HG02943 (cell line): ENCODE results near the gene EID2.

Experiments used
- ATAC-seq: cut with Tn5 transposase; IDR thresholded peaks from one replicate; pipeline ENCODE4 v1.9.1; 2021; ENCODE audit warnings: mild to moderate bottlenecking, low read depth, moderate library complexity; ENCODE audit not compliant: unreplicated experiment

The EID2 gene

GRCh38 chr19:39506944-39507714 lies 32.8 kb downstream of the EID2 start:
- no peak for ATAC-seq

- no peak for ATAC-seq
These were observed 33.4 kb downstream of the EID2 start for GRCh38 chr19:39506598-39506943.

- no peak for ATAC-seq
These were observed 37.1 kb downstream of the EID2 start for GRCh38 chr19:39502640-39503417.

GRCh38 chr19:39501340-39501739 lies 38.6 kb downstream of the EID2 start:
- ATAC-seq = no peak

GRCh38 chr19:39500543-39500942 lies 39.4 kb downstream of the EID2 start:
- no peak for ATAC-seq

GRCh38 chr19:39499932-39500331 lies 40.0 kb downstream of the EID2 start:
- ATAC-seq = no peak

- no peak for ATAC-seq
These were observed 40.9 kb downstream of the EID2 start, which contains the start of gene DLL3 for GRCh38 chr19:39498798-39499642. TSS of gene DLL3 (plus strand) at chr19:39498947. CDS start at chr19:39498975, 28 bp downstream.

- no peak for ATAC-seq
These were observed 41.8 kb downstream of the EID2 start for GRCh38 chr19:39497996-39498797.

- no peak for ATAC-seq
These were observed 42.3 kb downstream of the EID2 start for GRCh38 chr19:39497701-39497995.

GRCh38 chr19:39496063-39496462 lies 43.9 kb downstream of the EID2 start:
- no peak for ATAC-seq

- ATAC-seq = no peak
These were observed 45.3 kb downstream of the EID2 start for GRCh38 chr19:39494661-39495060.

GRCh38 chr19:39492788-39493187 lies 47.2 kb downstream of the EID2 start:
- no peak for ATAC-seq

- no peak for ATAC-seq
These were observed 47.7 kb downstream of the EID2 start for GRCh38 chr19:39492225-39492624.

- no peak for ATAC-seq
These were observed 50.2 kb downstream of the EID2 start for GRCh38 chr19:39489756-39490155.
